NT2/D1 (cell line): ENCODE measurements around the gene CD84.

Source experiments
- SUZ12 ChIP-seq: IDR thresholded peaks from 2 replicates; pipeline ENCODE4 v1.6.1; 2011; ENCODE audit not compliant: insufficient read length, insufficient read depth; ENCODE audit errors: extremely low read depth
- YY1 ChIP-seq: IDR thresholded peaks from 2 replicates; pipeline ENCODE4 v1.6.1; 2011; ENCODE audit not compliant: insufficient read length, insufficient read depth
- ZNF274 ChIP-seq: IDR thresholded peaks from 2 replicates; pipeline ENCODE4 v1.6.1; 2011; ENCODE audit warnings: mild to moderate bottlenecking, low read depth, low read length

DNA sequence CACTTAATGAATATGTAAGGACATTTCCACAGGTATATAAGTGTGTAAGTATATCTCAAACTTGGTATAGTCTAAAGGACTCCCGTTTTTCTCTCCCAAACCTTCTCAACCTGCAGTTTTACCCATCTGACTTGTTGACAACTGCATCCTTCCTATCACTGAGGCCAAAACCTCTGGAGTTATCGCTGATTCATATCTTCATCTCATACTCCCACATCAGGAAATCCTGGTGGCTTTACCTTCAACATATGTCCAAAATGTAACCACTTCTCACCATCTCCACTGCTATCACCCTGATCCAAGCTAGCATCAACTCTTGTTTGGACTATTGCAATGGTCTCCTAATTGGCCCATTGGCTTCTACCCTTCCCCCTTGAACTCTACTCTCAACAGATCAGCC, 86.7 kb downstream of the CD84 start:
- TF ChIP-seq ZNF274 (no peak), SUZ12 (no peak), YY1 (no peak)
